NCI-H774 (cell line): ENCODE data around the gene OR2T35.
"Not testable (repeated sequence)": the region's sequence is repeated elsewhere in the genome, so short reads cannot be mapped to it uniquely, and the experiment has no call there.

ENCODE experiments used
- DNase-seq: peaks from one replicate; lab custom pipeline; 2025; lab: John Stamatoyannopoulos, UW

The OR2T35 gene

GRCh38 chr1:248645178-248645577 is at the start of gene OR2T35:
Gene OR2T35, minus strand, starts transcription at chr1:248645278. Its CDS starts 6,020 bp downstream, at chr1:248639258.
- DNase-seq = not testable (repeated sequence)

GRCh38 chr1:248691567-248692155 is 46.6 kb upstream of the OR2T35 start:
- no peak for DNase-seq

- DNase-seq = no peak
Observed at GRCh38 chr1:248688527-248689298, 43.6 kb upstream of the OR2T35 start.

GRCh38 chr1:248686815-248687214 is 41.7 kb upstream of the OR2T35 start:
- DNase-seq = no peak

GRCh38 chr1:248681651-248682050 is 36.6 kb upstream of the OR2T35 start:
- no peak for DNase-seq

GRCh38 chr1:248670003-248670402 is 24.9 kb upstream of the OR2T35 start:
- no peak for DNase-seq

GRCh38 chr1:248663453-248664328 is 18.6 kb upstream of the OR2T35 start:
- DNase-seq = not testable (repeated sequence)

- DNase-seq = not testable (repeated sequence)
Observed at GRCh38 chr1:248656797-248657196, 11.7 kb upstream of the OR2T35 start.

GRCh38 chr1:248655354-248655753 is 10.3 kb upstream of the OR2T35 start, which contains the start of gene OR2T27:
Gene OR2T27, minus strand, starts transcription at chr1:248655528. Its CDS starts 4,644 bp downstream, at chr1:248650884.
- not testable (repeated sequence) for DNase-seq

- not testable (repeated sequence) for DNase-seq
Observed at GRCh38 chr1:248648770-248649536, 3.9 kb upstream of the OR2T35 start.

GRCh38 chr1:248642971-248643651 is 2.0 kb downstream of the OR2T35 start:
- not testable (repeated sequence) for DNase-seq

- DNase-seq = not testable (repeated sequence)
Observed at GRCh38 chr1:248641583-248641982, 3.5 kb downstream of the OR2T35 start.

GRCh38 chr1:248640906-248641305 is 4.2 kb downstream of the OR2T35 start:
- not testable (repeated sequence) for DNase-seq

- DNase-seq = not testable (repeated sequence)
Observed at GRCh38 chr1:248639652-248640051, 5.4 kb downstream of the OR2T35 start.

- not testable (repeated sequence) for DNase-seq
Observed at GRCh38 chr1:248636612-248637011, 8.5 kb downstream of the OR2T35 start.

GRCh38 chr1:248634991-248635390 is 10.1 kb downstream of the OR2T35 start, which contains the start of gene OR2T11:
Gene OR2T11, minus strand, starts transcription at chr1:248635091. Its CDS starts 7,963 bp downstream, at chr1:248627128.
- DNase-seq = not testable (repeated sequence)

GRCh38 chr1:248631354-248632008 is 13.6 kb downstream of the OR2T35 start:
- no peak for DNase-seq

- no peak for DNase-seq
Observed at GRCh38 chr1:248630551-248630950, 14.5 kb downstream of the OR2T35 start.

- DNase-seq = no peak
Observed at GRCh38 chr1:248627971-248628844, 16.9 kb downstream of the OR2T35 start.
